H9 (cell line): ENCODE measurements around the gene VAV2. TPM values are rescaled to one million over a fixed set of nuclear protein-coding genes. Genes with fewer than 3 reads are reported as not detected.

Source experiments
- DNase-seq: peaks from one replicate; pipeline ENCODE4 v3.0.0-alpha.2; 2017
- H2AFZ ChIP-seq: one replicate; pipeline ENCODE4 v1.6.1; 2013; ENCODE audit warnings: mild to moderate bottlenecking, low read length, control low read depth, moderate library complexity
- H2AK5ac ChIP-seq: 2 replicates; pipeline ENCODE4 v1.6.1; 2013; ENCODE audit warnings: low read length, control low read depth, mixed read lengths; ENCODE audit not compliant: insufficient read length
- H2BK120ac ChIP-seq: one replicate; pipeline ENCODE4 v1.6.1; 2013; ENCODE audit warnings: low read depth, mild to moderate bottlenecking, low read length, control low read depth, inconsistent platforms; ENCODE audit not compliant: poor library complexity, severe bottlenecking
- H2BK12ac ChIP-seq: 2 replicates; pipeline ENCODE4 v1.6.1; 2013; ENCODE audit warnings: low read length, control low read depth, mixed read lengths, low read depth; ENCODE audit not compliant: insufficient read length
- H2BK15ac ChIP-seq: 2 replicates; pipeline ENCODE4 v1.6.1; 2013; ENCODE audit warnings: low read depth, low read length, control low read depth
- H2BK20ac ChIP-seq: one replicate; pipeline ENCODE4 v1.6.1; 2013; ENCODE audit warnings: low read depth, mild to moderate bottlenecking, low read length, control low read depth, inconsistent platforms; ENCODE audit not compliant: poor library complexity, severe bottlenecking
- H2BK5ac ChIP-seq: 2 replicates; pipeline ENCODE4 v1.6.1; 2013; ENCODE audit warnings: low read length, control low read depth, mixed read lengths; ENCODE audit not compliant: insufficient read length
- H3K14ac ChIP-seq: 2 replicates; pipeline ENCODE4 v1.6.1; 2013; ENCODE audit warnings: low read length, control low read depth; ENCODE audit not compliant: insufficient read depth
- H3K18ac ChIP-seq: 2 replicates; pipeline ENCODE4 v1.6.1; 2013; ENCODE audit warnings: low read depth, mild to moderate bottlenecking, mixed read lengths, low read length, control low read depth; ENCODE audit not compliant: insufficient read length
- H3K23ac ChIP-seq: 2 replicates; pipeline ENCODE4 v1.6.1; 2013; ENCODE audit warnings: low read length, control low read depth, mixed read lengths, low read depth; ENCODE audit not compliant: insufficient read length
- H3K23me2 ChIP-seq: 2 replicates; pipeline ENCODE4 v1.6.1; 2013; ENCODE audit warnings: low read depth, mild to moderate bottlenecking, mixed read lengths, low read length, control low read depth; ENCODE audit not compliant: insufficient read length, poor library complexity, severe bottlenecking
- H3K27ac ChIP-seq: 2 replicates; pipeline ENCODE4 v1.5.1; 2013; ENCODE audit warnings: low read length, control low read depth, mixed read lengths, low read depth; ENCODE audit not compliant: insufficient read length
- H3K27me3 ChIP-seq: 2 replicates; pipeline ENCODE4 v1.6.1; 2013; ENCODE audit warnings: low read length, control low read depth, inconsistent platforms; ENCODE audit not compliant: insufficient read depth
- H3K4ac ChIP-seq: 2 replicates; pipeline ENCODE4 v1.6.1; 2013; ENCODE audit warnings: low read depth, mild to moderate bottlenecking, control low read depth, inconsistent platforms, low read length, moderate library complexity
- H3K4me1 ChIP-seq: 2 replicates; pipeline ENCODE4 v1.6.1; 2013; ENCODE audit warnings: low read length, control low read depth, inconsistent platforms; ENCODE audit not compliant: insufficient read depth
- H3K4me2 ChIP-seq: 2 replicates; pipeline ENCODE4 v1.6.1; 2013; ENCODE audit warnings: low read length, control low read depth, mixed read lengths; ENCODE audit not compliant: insufficient read length, insufficient read depth
- H3K56ac ChIP-seq: 2 replicates; pipeline ENCODE4 v1.6.1; 2013; ENCODE audit warnings: low read depth, mild to moderate bottlenecking, mixed read lengths, low read length, control low read depth; ENCODE audit not compliant: insufficient read length
- H3K79me1 ChIP-seq: 2 replicates; pipeline ENCODE4 v1.6.1; 2013; ENCODE audit warnings: low read depth, mild to moderate bottlenecking, moderate library complexity, low read length, control low read depth, inconsistent platforms; ENCODE audit not compliant: insufficient read depth, poor library complexity, severe bottlenecking
- H3K79me2 ChIP-seq: 2 replicates; pipeline ENCODE4 v1.6.1; 2013; ENCODE audit warnings: low read length, control low read depth, inconsistent platforms; ENCODE audit not compliant: insufficient read depth
- H3K9ac ChIP-seq: 2 replicates; pipeline ENCODE4 v1.6.1; 2013; ENCODE audit warnings: low read length, control low read depth, mixed read lengths; ENCODE audit not compliant: insufficient read length; ENCODE audit errors: extremely low read depth
- H3K9me3 ChIP-seq: one replicate; pipeline ENCODE4 v1.6.1; 2013; ENCODE audit warnings: low read depth, low read length, inconsistent platforms; ENCODE audit not compliant: control insufficient read depth
- H3T11ph ChIP-seq: one replicate; pipeline ENCODE4 v1.6.1; 2013; ENCODE audit warnings: mild to moderate bottlenecking, low read length, control low read depth, inconsistent platforms
- H4K20me1 ChIP-seq: one replicate; pipeline ENCODE4 v1.6.1; 2013; ENCODE audit not compliant: control insufficient read depth, insufficient read length, insufficient read depth
- H4K5ac ChIP-seq: 2 replicates; pipeline ENCODE4 v1.6.1; 2013; ENCODE audit warnings: low read depth, mild to moderate bottlenecking, mixed read lengths, low read length, control low read depth; ENCODE audit not compliant: insufficient read length
- H4K8ac ChIP-seq: replicated peaks from 2 replicates; pipeline ENCODE4 v1.6.1; 2013; ENCODE audit warnings: low read length, control low read depth, mixed read lengths, low read depth; ENCODE audit not compliant: insufficient read length
- H4K91ac ChIP-seq: 2 replicates; pipeline ENCODE4 v1.6.1; 2013; ENCODE audit warnings: low read depth, mild to moderate bottlenecking, moderate library complexity, mixed read lengths, low read length, control low read depth; ENCODE audit not compliant: insufficient read length
- H3K27ac Mint-ChIP-seq, 3 experiments: 2 replicates in 2 of 3; 3 replicates in 1 of 3; pipeline ENCODE4 v1.8.0; 2020 to 2021; ENCODE audit warnings: mixed read lengths in 3 of 3, mild to moderate bottlenecking in 1 of 3, moderate library complexity in 1 of 3
- H3K27me3 Mint-ChIP-seq: 2 replicates; pipeline ENCODE4 v1.8.0; 2021; ENCODE audit warnings: low read depth, mild to moderate bottlenecking, moderate library complexity, mixed read lengths
- H3K36me3 Mint-ChIP-seq, 3 experiments: 2 replicates in 2 of 3; 3 replicates in 1 of 3; pipeline ENCODE4 v1.8.0; 2020 to 2021; ENCODE audit warnings: low read depth in 3 of 3, mixed read lengths in 3 of 3; ENCODE audit not compliant: insufficient read depth in 1 of 3
- H3K4me1 Mint-ChIP-seq, 2 experiments: 2 replicates each; pipeline ENCODE4 v1.8.0; 2020; ENCODE audit warnings: mixed read lengths in 2 of 2
- H3K4me3 Mint-ChIP-seq, 2 experiments: 2 replicates in 1 of 2; 3 replicates in 1 of 2; pipeline ENCODE4 v1.8.0; 2020 to 2021; ENCODE audit warnings: mild to moderate bottlenecking in 2 of 2, mixed read lengths in 2 of 2, moderate library complexity in 1 of 2
- H3K9me3 Mint-ChIP-seq, 2 experiments: 2 replicates in 1 of 2; 3 replicates in 1 of 2; pipeline ENCODE4 v1.8.0; 2020; ENCODE audit warnings: mild to moderate bottlenecking in 2 of 2, mixed read lengths in 2 of 2, moderate library complexity in 1 of 2
- WGBS: extraction: QIAGEN DNeasy Blood & Tissue Kit; methylation state at CpG from one replicate; pipeline ENCODE4 v1.1.7; 2013; ENCODE audit warnings: missing lambda C conversion rate, low lambda C conversion rate, mixed read lengths; ENCODE audit not compliant: insufficient read length; ENCODE audit errors: extremely low coverage; 5-methylcytosine and 5-hydroxymethylcytosine counted together
- total RNA-seq: library from RNA; stranded (reverse); gene quantifications from 2 replicates; pipeline ENCODE4 v1.2.1, GENCODE V29; 2021
- TF ChIP-seq, protein P1 (sequence below): fragments of 200-600 bp; sonication (generic); conservative IDR thresholded peaks from 3 replicates; pipeline ENCODE4 v1.8.0; 2021; ENCODE audit warnings: antibody characterized with exemption, mild to moderate bottlenecking

Gene VAV2
- total RNA-seq, 1 experiment from 2014 or later = 58.7 TPM

DNA sequence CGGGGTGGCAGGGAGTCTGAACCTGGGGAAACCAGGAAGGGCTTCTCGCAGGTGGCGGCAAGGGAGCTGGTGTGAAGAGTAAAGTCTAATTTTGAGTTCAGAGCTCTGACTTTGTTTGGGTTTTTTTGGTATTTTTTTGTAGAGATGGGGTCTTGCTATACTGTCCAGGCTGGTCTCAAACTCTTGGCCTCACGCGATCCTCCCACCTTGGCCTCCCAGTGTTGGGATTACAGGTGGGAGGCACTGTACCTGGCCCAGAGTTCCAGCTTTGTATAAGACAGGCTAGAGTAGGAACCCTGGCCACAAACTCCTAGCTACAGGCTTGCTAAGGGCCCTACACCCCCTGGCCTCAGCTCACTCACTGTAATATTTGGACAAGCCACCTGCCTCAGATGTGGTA lies 148.9 kb downstream of the VAV2 start:
- no peaks in the 10 kb centered on the region for H3K9me3 Mint-ChIP-seq
- H4K91ac ChIP-seq = no peak overlapping the region
- H3K9me3 ChIP-seq = no peaks in the 10 kb centered on the region
- H3K4me1 Mint-ChIP-seq = peaks cover 26 to 34% of the 10 kb centered on the region in 2 experiments
- no peak overlapping the region for H2AFZ ChIP-seq
- no peaks in the 10 kb centered on the region for H4K20me1 ChIP-seq
- TF ChIP-seq, protein P1, sequence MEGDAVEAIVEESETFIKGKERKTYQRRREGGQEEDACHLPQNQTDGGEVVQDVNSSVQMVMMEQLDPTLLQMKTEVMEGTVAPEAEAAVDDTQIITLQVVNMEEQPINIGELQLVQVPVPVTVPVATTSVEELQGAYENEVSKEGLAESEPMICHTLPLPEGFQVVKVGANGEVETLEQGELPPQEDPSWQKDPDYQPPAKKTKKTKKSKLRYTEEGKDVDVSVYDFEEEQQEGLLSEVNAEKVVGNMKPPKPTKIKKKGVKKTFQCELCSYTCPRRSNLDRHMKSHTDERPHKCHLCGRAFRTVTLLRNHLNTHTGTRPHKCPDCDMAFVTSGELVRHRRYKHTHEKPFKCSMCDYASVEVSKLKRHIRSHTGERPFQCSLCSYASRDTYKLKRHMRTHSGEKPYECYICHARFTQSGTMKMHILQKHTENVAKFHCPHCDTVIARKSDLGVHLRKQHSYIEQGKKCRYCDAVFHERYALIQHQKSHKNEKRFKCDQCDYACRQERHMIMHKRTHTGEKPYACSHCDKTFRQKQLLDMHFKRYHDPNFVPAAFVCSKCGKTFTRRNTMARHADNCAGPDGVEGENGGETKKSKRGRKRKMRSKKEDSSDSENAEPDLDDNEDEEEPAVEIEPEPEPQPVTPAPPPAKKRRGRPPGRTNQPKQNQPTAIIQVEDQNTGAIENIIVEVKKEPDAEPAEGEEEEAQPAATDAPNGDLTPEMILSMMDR = no peak
- no peak overlapping the region for H3K56ac ChIP-seq
- H2BK15ac ChIP-seq = no peak overlapping the region
- no peak overlapping the region for H4K5ac ChIP-seq
- H3K18ac ChIP-seq = no peak overlapping the region
- no peak overlapping the region for H3K23ac ChIP-seq
- no peak overlapping the region for H3K9ac ChIP-seq
- H3K4me2 ChIP-seq = no peak overlapping the region
- no peak overlapping the region for H2BK120ac ChIP-seq
- H3K4me3 Mint-ChIP-seq = no peak overlapping the region
- no peak overlapping the region for H3K27ac ChIP-seq
- no peaks in the 10 kb centered on the region for H3K23me2 ChIP-seq
- no peak overlapping the region for H2BK20ac ChIP-seq
- H2BK5ac ChIP-seq = no peak overlapping the region
- WGBS = no CpG with 5 or more reads among the region's 5 CpGs
- no peaks in the 10 kb centered on the region; the same call in 1 of the 2 replicates for H3K27me3 Mint-ChIP-seq
- H3K79me1 ChIP-seq = peaks cover 3% of the 10 kb centered on the region
- H3K4ac ChIP-seq = no peak overlapping the region
- no peak overlapping the region; the same call in 1 of the 2 replicates for H3K14ac ChIP-seq
- H2BK12ac ChIP-seq = no peak overlapping the region
- H2AK5ac ChIP-seq = no peak overlapping the region
- no peaks in the 10 kb centered on the region for H3K79me2 ChIP-seq
- no peak overlapping the region for H3T11ph ChIP-seq
- H3K4me1 ChIP-seq = no peaks in the 10 kb centered on the region; the same call in 1 of the 2 replicates
- DNase-seq = no peak
- H4K8ac ChIP-seq = no peak overlapping the region
- H3K27me3 ChIP-seq = no peaks in the 10 kb centered on the region
- no peak overlapping the region; a peak in 1 of 7 replicates for H3K27ac Mint-ChIP-seq
- peaks cover 0 to 3% (median 0%) of the 10 kb centered on the region in 3 experiments; a peak in 2 of 7 replicates for H3K36me3 Mint-ChIP-seq
